Activated CD8-positive, alpha-beta T cell treated with anti-CD3 and anti-CD28 coated beads for 36 hours (primary cell): ENCODE results near the gene DLGAP1. TPM values are rescaled to one million over a fixed set of nuclear protein-coding genes. Genes with fewer than 3 reads are reported as not detected.
A peak's percentile ranks its signal among the peaks of the same experiment; 100 is the strongest.

Experiments used
- ATAC-seq: fragments of 200-7000 bp; cut with Tn5 transposase; one replicate; pipeline ENCODE4 v1.10.0; 2021; ENCODE audit warnings: mild to moderate bottlenecking, moderate library complexity
- CTCF ChIA-PET: fragments of 350-600 bp; sonication (Branson Sonifier 250); formaldehyde crosslinking; loops from one replicate; lab custom pipeline; 2021; ENCODE audit warnings: antibody characterized with exemption; lab: Charles Lee
- POLR2A ChIA-PET: fragments of 350-600 bp; sonication (Branson Sonifier 250); formaldehyde crosslinking; loops from one replicate; lab custom pipeline; 2021; ENCODE audit warnings: antibody characterized with exemption; lab: Charles Lee
- DNase-seq: peaks from one replicate; pipeline ENCODE4 v3.0.0-alpha.2; 2020
- H3K27ac Mint-ChIP-seq: one replicate; pipeline ENCODE4 v1.8.0; 2021; ENCODE audit warnings: mild to moderate bottlenecking, mixed read lengths
- H3K27me3 Mint-ChIP-seq: one replicate; pipeline ENCODE4 v1.8.0; 2021; ENCODE audit warnings: mixed read lengths
- H3K36me3 Mint-ChIP-seq: one replicate; pipeline ENCODE4 v1.8.0; 2021; ENCODE audit warnings: low read depth, mixed read lengths
- H3K4me1 Mint-ChIP-seq: one replicate; pipeline ENCODE4 v1.8.0; 2021; ENCODE audit warnings: low read depth, mixed read lengths
- H3K4me3 Mint-ChIP-seq: one replicate; pipeline ENCODE4 v1.8.0; 2021; ENCODE audit warnings: mild to moderate bottlenecking, moderate library complexity, mixed read lengths
- H3K9me3 Mint-ChIP-seq: one replicate; pipeline ENCODE4 v1.8.0; 2021; ENCODE audit warnings: mixed read lengths
- CTCF ChIP-seq: fragments of 200-600 bp; IDR thresholded peaks from one replicate; pipeline ENCODE4 v1.8.0; 2022; ENCODE audit warnings: antibody characterized with exemption, mild to moderate bottlenecking
- intact Hi-C: fragments of 100-400 bp; cut with micrococcal nuclease; formaldehyde crosslinking; loops from one replicate; pipeline ENCODE4 v1.10.0; 2022
- total RNA-seq, 2 experiments: library from RNA; stranded (reverse); gene quantifications; one replicate each; pipeline ENCODE4 v1.2.3, GENCODE V29; 2021

DLGAP1 gene
- total RNA-seq, 2 experiments from 2014 or later: not detected

GRCh38 chr18:3889121-3889520, 566.0 kb downstream of the DLGAP1 start:
- ATAC-seq (no peak), DNase-seq (no peak)
- no peaks in the 10 kb centered on the region for H3K4me1 Mint-ChIP-seq
- intact Hi-C loops: no loop called here
- TF ChIP-seq CTCF: no peak
- peaks cover 6% of the 10 kb centered on the region for H3K27me3 Mint-ChIP-seq
- no peak overlapping the region for H3K4me3 Mint-ChIP-seq
- POLR2A ChIA-PET: no interaction called here
- H3K9me3 Mint-ChIP-seq: no peaks in the 10 kb centered on the region
- CTCF ChIA-PET: interaction anchor here (1.4 kb wide), 1 partner anchor 106 kb away, joined by 5 read pairs; no protein-coding TSS in a partner anchor
- no peaks in the 10 kb centered on the region for H3K36me3 Mint-ChIP-seq
- H3K27ac Mint-ChIP-seq: no peak overlapping the region

- no peak for DNase-seq
- Mint-ChIP-seq H3K27me3 (peaks cover 5% of the 10 kb centered on the region), H3K36me3 (no peaks in the 10 kb centered on the region), H3K27ac (no peak overlapping the region), H3K9me3 (no peaks in the 10 kb centered on the region), H3K4me3 (no peak overlapping the region), H3K4me1 (no peaks in the 10 kb centered on the region)
- intact Hi-C loops: no loop called here
- no peak for ATAC-seq
- ChIA-PET CTCF (no interaction called here), POLR2A (no interaction called here)
- TF ChIP-seq CTCF: no peak
Measured at GRCh38 chr18:3886575-3887322, 568.4 kb downstream of the DLGAP1 start.

- peak; percentile 12 for TF ChIP-seq CTCF
- no peak overlapping the region for H3K4me3 Mint-ChIP-seq
- DNase-seq: no peak
- H3K4me1 Mint-ChIP-seq: no peaks in the 10 kb centered on the region
- H3K36me3 Mint-ChIP-seq: no peaks in the 10 kb centered on the region
- ATAC-seq: no peak
- peaks cover 5% of the 10 kb centered on the region for H3K27me3 Mint-ChIP-seq
- intact Hi-C loops: no loop called here
- ChIA-PET CTCF (interaction anchor here (1.1 to 1.4 kb wide), 3 partner anchors 11 to 207 kb away, joined by 3 to 4 read pairs (median 4); no protein-coding TSS in a partner anchor), POLR2A (no interaction called here)
- no peak overlapping the region for H3K27ac Mint-ChIP-seq
- H3K9me3 Mint-ChIP-seq: no peaks in the 10 kb centered on the region
Measured at GRCh38 chr18:3885209-3885792, 569.8 kb downstream of the DLGAP1 start.

- Mint-ChIP-seq H3K9me3 (no peaks in the 10 kb centered on the region), H3K36me3 (no peaks in the 10 kb centered on the region), H3K27ac (no peak overlapping the region), H3K4me3 (no peak overlapping the region), H3K27me3 (peaks cover 1% of the 10 kb centered on the region), H3K4me1 (no peaks in the 10 kb centered on the region)
- ATAC-seq (no peak), DNase-seq (no peak)
- intact Hi-C loops: no loop called here
- ChIA-PET POLR2A (no interaction called here), CTCF (no interaction called here)
- TF ChIP-seq CTCF: no peak
Measured at GRCh38 chr18:3879836-3880120, 575.3 kb downstream of the DLGAP1 start.

- intact Hi-C loops: no loop called here
- Mint-ChIP-seq H3K9me3 (no peaks in the 10 kb centered on the region), H3K4me1 (no peaks in the 10 kb centered on the region), H3K27me3 (peaks cover 2% of the 10 kb centered on the region), H3K36me3 (no peaks in the 10 kb centered on the region), H3K4me3 (no peak overlapping the region), H3K27ac (no peak overlapping the region)
- ATAC-seq (no peak), DNase-seq (no peak)
- ChIA-PET CTCF (no interaction called here), POLR2A (no interaction called here)
- TF ChIP-seq CTCF: no peak
Measured at GRCh38 chr18:3879114-3879835, 575.8 kb downstream of the DLGAP1 start.
